Measurements from ENCODE around the gene MUC21.
"Not testable (repeated sequence)": the region's sequence is repeated elsewhere in the genome, so short reads cannot be mapped to it uniquely, and the experiment has no call there.

MUC21 gene

GRCh38 chr6:30969171-30969570 is 14.3 kb upstream of the MUC21 start:
- not testable (repeated sequence) for DNase-seq (ENCODE audit: low read depth)

DNA sequence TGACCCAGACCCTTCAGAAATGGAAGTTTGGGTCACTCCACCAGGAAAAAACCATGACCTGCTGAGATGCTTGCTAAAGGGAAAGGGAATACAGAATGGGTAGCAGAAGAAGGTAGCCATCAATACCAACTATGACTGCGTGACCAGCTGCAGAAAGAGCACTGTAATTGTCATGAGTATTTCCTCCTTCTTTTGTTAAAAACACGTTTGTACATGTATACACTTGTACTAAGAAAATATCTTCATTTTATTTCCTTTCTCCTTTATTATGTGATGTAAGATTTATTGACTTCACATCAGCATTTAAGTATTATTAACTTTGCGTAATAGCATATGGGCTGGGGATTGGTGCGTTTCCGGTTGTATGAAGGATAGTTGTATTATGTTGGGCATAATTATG is 12.6 kb upstream of the MUC21 start:
- no peak for DNase-seq (ENCODE audit: low read depth)

- no peak for DNase-seq (ENCODE audit: low read depth)
Observed at GRCh38 chr6:30972816-30973215, 10.7 kb upstream of the MUC21 start.

DNA sequence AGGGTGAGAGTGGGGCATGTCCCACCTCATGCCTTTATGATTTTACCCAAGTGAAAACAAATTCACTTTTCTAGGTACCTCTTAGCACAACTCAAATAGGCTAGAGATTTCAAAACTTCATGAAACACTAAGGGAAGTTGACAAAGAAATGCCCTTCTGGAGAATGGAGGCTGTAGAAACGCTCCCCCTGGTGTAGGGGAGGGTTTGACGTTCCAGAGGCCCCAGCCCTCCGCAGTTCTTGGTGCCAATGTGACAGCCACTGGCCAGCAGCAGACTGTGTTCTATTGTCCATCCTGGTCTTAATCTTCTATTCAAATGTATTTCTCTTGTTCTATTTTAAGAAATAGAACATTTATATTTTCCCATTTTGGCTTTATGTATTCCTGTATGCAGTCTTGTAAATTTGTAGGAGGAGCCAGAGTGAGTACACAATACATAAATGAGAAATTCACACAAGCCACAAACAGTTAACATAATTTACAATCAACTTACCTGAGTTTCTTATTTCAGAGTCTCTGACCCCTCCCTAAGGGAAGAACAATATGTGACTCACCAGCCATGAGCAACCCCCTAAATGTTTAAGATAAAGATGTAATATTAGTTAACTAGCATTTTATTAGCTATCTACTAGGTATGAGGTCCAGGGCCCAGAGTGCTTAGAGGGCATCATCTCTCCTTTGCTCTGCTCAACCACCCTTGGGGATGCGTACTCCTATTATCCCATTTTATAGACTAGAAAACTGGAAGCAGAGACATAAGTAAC is 8.8 kb upstream of the MUC21 start:
- DNase-seq (ENCODE audit: low read depth) = no peak

GRCh38 chr6:30979141-30979540 is 4.4 kb upstream of the MUC21 start:
- DNase-seq (ENCODE audit: low read depth) = no peak

GRCh38 chr6:30979690-30980089 is 3.8 kb upstream of the MUC21 start:
- DNase-seq (ENCODE audit: low read depth) = no peak

GRCh38 chr6:30981942-30982772 is 1.4 kb upstream of the MUC21 start:
- no peak for DNase-seq (ENCODE audit: low read depth)

GRCh38 chr6:30985490-30985889 is 2.0 kb downstream of the MUC21 start:
- no peak for DNase-seq (ENCODE audit: low read depth)

DNA sequence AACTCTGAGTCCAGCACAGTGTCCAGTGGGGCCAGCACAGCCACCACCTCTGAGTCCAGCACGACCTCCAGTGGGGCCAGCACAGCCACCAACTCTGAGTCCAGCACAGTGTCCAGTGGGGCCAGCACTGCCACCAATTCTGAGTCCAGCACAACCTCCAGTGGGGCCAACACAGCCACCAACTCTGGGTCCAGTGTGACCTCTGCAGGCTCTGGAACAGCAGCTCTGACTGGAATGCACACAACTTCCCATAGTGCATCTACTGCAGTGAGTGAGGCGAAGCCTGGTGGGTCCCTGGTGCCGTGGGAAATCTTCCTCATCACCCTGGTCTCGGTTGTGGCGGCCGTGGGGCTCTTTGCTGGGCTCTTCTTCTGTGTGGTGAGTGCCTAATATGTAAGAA is 3.8 kb downstream of the MUC21 start:
- DNase-seq (ENCODE audit: low read depth) = no peak

- DNase-seq (ENCODE audit: low read depth) = no peak
Observed at GRCh38 chr6:30988209-30988825, 4.8 kb downstream of the MUC21 start.

DNA sequence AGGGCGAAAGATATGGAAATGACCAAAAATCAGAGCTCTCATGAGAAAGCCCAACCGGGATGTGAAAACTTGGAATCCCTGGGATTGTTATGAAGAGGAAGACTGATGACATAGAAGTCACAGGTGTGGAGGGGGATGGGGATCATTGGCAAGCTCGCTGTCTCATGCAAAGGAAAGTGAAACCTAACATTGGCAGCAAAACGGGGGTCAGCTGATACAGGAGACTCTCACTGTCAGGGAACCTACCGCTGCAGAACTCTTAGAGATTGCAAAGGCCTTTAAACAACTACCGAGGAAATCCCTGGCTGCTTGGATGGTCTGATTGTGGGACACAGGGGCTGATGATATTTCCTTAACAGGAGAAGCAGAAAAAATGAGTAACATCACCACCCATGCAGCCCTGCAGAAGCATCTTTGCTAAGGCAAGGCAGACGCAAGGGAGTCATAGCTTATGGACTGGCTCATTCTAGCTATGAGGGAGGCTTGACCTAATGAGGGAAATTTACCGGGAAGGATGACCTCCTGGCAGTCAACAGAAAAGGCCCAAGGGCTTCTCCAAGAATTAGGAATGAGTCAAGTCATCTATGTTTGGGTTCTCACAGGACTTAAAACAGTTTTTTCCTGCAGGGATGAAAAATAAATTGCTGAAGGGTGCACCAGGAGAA is 7.0 kb downstream of the MUC21 start:
- no peak for DNase-seq (ENCODE audit: low read depth)

DNA sequence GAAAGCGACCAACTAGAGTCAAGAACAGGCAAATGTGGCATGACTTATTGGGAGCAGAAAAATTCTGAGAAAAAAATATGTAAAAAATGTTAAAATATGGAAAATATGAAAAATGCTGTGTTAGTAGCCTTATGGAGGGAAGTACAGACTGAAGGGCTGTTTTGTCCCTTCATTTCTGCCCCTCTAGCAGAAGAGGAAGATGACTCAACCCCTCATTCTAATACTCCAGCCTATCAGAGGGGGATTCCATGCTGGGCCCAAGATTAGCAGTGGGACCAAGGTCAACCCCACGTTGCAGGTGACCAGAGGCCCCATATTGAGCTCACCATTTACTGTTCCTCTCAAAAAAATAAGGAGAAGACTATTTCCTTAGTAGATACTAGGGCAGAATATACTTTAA is 8.4 kb downstream of the MUC21 start:
- DNase-seq (ENCODE audit: low read depth) = no peak

- no peak for DNase-seq (ENCODE audit: low read depth)
Observed at GRCh38 chr6:30997301-30997700, 13.8 kb downstream of the MUC21 start.

- no peak for DNase-seq (ENCODE audit: low read depth)
Observed at GRCh38 chr6:30998785-30999184, 15.3 kb downstream of the MUC21 start.

GRCh38 chr6:31000067-31000860 is 16.7 kb downstream of the MUC21 start:
- not testable (repeated sequence) for DNase-seq (ENCODE audit: low read depth)

DNA sequence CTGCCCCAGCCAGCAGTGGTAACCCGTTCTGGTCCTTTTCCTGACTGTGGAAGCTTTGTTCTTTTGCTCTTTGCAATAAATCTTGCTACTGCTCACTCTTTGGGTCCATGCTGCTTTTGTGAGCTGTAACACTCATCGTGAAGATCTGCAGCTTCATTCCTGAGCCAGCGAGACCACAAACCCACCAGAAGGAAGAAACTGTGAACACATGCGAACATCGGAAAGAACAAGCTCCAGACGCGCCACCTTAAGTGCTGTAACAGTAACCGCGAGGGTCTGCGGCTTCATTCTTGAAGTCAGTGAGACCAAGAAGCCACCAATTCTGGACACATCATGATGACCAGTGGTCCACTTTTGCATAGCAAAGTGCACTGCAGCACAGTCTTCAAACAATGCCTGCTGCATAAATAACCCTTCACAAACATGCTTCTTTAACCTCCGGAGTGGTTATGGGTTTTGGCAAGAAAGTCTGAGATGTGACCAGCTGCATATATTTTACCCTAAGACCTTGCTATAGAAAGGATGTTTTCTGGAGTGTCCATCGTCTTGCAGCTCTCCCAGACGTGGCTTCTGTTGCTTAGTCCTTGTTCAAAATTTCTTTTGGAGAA is 17.9 kb downstream of the MUC21 start:
- DNase-seq (ENCODE audit: low read depth) = no peak

DNA sequence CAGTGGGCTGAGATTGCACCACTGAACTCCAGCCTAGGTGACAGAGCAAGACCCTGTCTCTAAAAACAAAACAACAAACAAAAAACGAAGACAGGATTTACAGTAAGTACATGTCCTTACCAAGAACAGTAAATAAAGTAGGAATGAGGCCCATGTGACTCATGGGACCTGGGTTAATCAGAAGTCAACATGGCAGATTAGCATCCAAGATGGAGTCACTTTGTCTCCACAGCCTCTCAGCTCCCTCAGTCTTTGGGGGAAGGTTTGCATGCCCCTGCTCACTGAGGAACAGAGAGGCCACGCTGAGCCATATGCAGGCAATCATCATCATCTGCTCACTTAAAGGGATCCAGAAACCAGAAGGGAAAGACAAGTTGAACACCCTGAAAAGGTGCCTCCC is 19.0 kb downstream of the MUC21 start:
- DNase-seq (ENCODE audit: low read depth) = no peak

DNA sequence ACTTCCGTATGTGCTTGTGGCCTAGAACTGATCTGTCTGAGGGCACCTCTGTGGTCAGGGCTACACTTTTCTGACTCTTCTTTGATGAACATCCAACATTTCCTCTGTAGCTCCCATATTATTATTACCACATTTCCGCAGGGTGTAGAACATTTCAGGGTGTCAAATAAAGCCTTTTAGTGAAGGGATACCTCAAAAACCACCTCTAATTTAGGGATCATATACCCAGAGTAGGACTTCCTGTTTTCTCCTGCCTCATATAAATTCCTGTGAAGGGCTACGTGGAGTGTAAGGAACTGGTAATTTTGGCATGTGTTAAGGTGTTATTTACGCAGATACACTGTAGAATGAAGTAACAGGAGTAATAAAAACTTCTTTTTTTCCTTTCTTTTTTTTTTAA is 21.3 kb downstream of the MUC21 start:
- no peak for DNase-seq (ENCODE audit: low read depth)

DNA sequence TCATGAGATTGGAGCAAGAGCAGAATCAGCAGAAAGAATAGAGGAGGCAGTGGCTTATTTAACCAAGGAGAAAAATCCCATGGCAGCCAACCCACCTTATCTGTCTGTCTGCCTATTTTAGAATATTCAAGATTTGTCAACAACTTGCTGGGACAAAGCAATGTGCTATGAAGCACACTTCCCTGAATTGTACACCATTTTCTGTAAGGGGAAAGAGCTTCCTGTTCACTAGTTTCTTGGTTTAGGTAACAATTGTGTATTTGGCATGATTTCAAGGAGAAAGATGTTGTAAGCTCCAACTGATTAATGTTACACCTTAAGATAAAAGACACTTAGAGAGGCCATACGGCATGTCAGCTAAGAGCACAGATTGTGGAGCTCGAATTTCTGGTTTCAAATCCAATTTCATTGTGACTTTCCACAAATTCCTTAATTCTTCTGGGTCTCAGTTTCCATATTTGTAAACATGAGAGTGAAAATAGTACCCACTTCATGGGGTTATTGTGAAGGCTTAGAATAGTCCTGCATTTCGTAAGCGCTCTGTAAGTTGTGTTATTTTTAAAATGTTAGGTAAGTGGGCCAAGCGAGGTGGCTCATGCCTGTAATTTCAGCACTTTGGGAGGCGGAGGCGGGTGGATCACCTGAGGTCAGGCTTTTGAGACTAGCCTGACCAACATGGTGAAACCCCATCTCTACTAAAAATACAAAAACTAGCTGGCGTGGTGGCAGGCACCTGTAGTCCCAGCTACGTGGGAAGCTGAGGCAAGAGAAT is 21.9 kb downstream of the MUC21 start:
- no peak for DNase-seq (ENCODE audit: low read depth)

DNA sequence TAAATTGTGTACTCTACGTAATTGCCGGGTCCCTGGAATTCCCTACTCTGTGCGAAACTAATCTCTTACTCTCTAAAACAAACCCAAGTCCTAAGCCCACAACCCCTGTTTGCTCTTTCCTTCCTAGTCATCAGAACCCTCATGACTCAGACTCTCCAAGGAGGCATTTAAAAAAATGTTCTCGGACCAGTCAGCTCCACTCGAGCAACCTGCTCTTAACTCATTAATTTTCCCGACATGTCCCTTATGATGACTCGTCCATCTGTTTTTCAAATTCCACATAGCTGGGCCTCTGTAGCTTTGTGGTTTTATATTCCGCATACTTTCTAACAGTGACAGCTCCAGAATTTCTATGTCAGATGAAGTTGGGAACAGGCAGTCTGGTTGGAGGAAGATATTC is 24.2 kb downstream of the MUC21 start:
- no peak for DNase-seq (ENCODE audit: low read depth)

Measured in stimulated activated CD8-positive, alpha-beta memory T cell treated with anti-CD3 and anti-CD28 coated beads, Interleukin-12 subunit alpha, Interleukin-12 subunit beta, amount 100 ng/mL, for 4 hours (primary cell).